MCF 10A (cell line): ENCODE data around the gene PRR22. TPM values are rescaled to one million over a fixed set of nuclear protein-coding genes. Genes with fewer than 3 reads are reported as not detected.

ENCODE experiments used
- BruUV-seq: library from RNA; stranded (reverse); fragments of 400-500 nt; replicated peaks from 2 replicates; lab custom pipeline; 2021; lab: Mats Ljungman, UMichigan
- CTCF ChIA-PET: fragments of 300-600 bp; sonication (Branson Sonifier 250); formaldehyde crosslinking; extraction: SDS; loops from one replicate; lab custom pipeline; 2021; ENCODE audit warnings: antibody characterized with exemption, inconsistent platforms; lab: Yijun Ruan, JAX
- POLR2A ChIA-PET: fragments of 300-600, 350-650 bp; sonication (Branson Sonifier 250); formaldehyde crosslinking; extraction: SDS; loops from one replicate; lab custom pipeline; 2020; ENCODE audit warnings: antibody characterized with exemption, inconsistent platforms; lab: Yijun Ruan, JAX
- DNase-seq: peaks from one replicate; pipeline ENCODE4 v3.0.0-alpha.2; 2018; ENCODE audit not compliant: unreplicated experiment
- H3K27ac Mint-ChIP-seq: one replicate; pipeline ENCODE4 v1.8.0; 2022; ENCODE audit warnings: mild to moderate bottlenecking, low read depth, mixed read lengths; ENCODE audit not compliant: unreplicated experiment
- H3K27me3 Mint-ChIP-seq: one replicate; pipeline ENCODE4 v1.8.0; 2022; ENCODE audit warnings: mixed read lengths; ENCODE audit not compliant: insufficient read depth, unreplicated experiment
- H3K36me3 Mint-ChIP-seq: one replicate; pipeline ENCODE4 v1.8.0; 2022; ENCODE audit warnings: mild to moderate bottlenecking, moderate library complexity, mixed read lengths; ENCODE audit not compliant: insufficient read depth, unreplicated experiment
- H3K4me1 Mint-ChIP-seq: one replicate; pipeline ENCODE4 v1.8.0; 2022; ENCODE audit warnings: mixed read lengths; ENCODE audit not compliant: insufficient read depth, unreplicated experiment
- H3K4me3 Mint-ChIP-seq: one replicate; pipeline ENCODE4 v1.8.0; 2022; ENCODE audit warnings: mild to moderate bottlenecking, moderate library complexity, mixed read lengths; ENCODE audit not compliant: unreplicated experiment
- H3K9me3 Mint-ChIP-seq: one replicate; pipeline ENCODE4 v1.8.0; 2022; ENCODE audit warnings: mixed read lengths; ENCODE audit not compliant: unreplicated experiment
- CTCF ChIP-seq: fragments of 200-600 bp; IDR thresholded peaks from one replicate; pipeline ENCODE4 v1.8.0; 2022; ENCODE audit warnings: antibody characterized with exemption, mild to moderate bottlenecking; ENCODE audit not compliant: unreplicated experiment
- intact Hi-C: fragments of 100-400 bp; cut with micrococcal nuclease; formaldehyde crosslinking; loops from 2 replicates; pipeline ENCODE4 v1.14.1; 2022
- total RNA-seq: library from RNA; stranded (reverse); gene quantifications from 2 replicates; pipeline ENCODE4 v1.2.3, GENCODE V29; 2022

The PRR22 gene
- total RNA-seq, 1 experiment from 2014 or later: 9.4 TPM

DNA sequence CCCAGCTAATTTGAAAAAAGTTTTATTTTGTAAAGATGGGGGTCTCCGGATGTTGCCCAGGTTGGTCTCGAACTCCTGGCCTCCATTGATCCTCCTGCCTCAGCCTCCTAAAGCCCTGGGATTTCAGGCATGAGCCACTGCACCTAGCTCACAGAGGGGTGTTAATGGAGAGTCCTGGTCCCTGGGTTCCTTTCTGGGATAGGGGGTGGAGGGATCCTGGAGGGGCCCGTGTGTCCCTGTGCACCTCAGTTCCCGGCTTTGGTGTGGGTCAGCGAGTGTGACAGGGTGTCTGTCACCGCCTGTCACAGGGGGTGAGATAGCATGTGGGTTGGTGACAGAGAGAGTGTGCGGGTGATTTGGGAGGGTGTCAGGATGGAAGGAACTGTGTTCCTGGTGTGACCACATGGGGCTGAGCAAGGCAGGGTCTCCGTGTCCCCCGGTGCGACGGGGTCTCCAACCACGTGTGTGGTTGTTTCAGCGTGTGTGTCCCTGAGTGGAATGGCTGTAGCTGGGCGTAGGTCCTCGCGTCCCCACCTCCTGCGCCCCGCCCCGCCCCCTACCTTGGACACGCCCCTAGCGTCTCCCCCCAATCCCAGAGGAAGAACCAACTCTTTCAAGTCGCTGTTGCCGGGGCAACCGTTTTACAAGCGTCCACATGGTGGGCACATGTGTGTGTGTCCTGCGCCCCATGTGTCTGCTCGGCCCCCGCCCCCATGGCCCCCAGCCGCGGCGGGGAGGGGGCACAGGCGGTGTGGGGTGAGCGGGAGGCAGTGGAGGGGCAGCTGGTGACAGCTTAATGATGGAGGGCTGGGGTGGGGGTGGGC lies 17.5 kb upstream of the PRR22 start:
- ChIA-PET POLR2A (no interaction called here), CTCF (interaction anchor here (0.6 to 1.0 kb wide), 3 partner anchors 11 to 101 kb away, joined by 3 read pairs; partner anchors contain the start of gene NDUFA11)
- Mint-ChIP-seq H3K4me1 (no peaks in the 10 kb centered on the region), H3K36me3 (peaks cover 4% of the 10 kb centered on the region), H3K9me3 (no peaks in the 10 kb centered on the region), H3K27me3 (no peaks in the 10 kb centered on the region), H3K27ac (no peak overlapping the region), H3K4me3 (no peak overlapping the region)
- BruUV-seq: no TSS peak
- intact Hi-C loops: loop anchor here (10.0 kb wide), 1 partner anchor 183 kb away; no protein-coding TSS in a partner anchor
- no peak for TF ChIP-seq CTCF
- no peak for DNase-seq

- POLR2A ChIA-PET: no interaction called here
- CTCF ChIA-PET: no interaction called here
- intact Hi-C loops: loop anchor here (10.0 kb wide), 1 partner anchor 184 kb away; no protein-coding TSS in a partner anchor
- Mint-ChIP-seq H3K9me3 (no peaks in the 10 kb centered on the region), H3K4me1 (no peaks in the 10 kb centered on the region), H3K27ac (no peak overlapping the region), H3K4me3 (no peak overlapping the region), H3K36me3 (no peaks in the 10 kb centered on the region), H3K27me3 (no peaks in the 10 kb centered on the region)
- no peak for TF ChIP-seq CTCF
- no peak for DNase-seq
- no TSS peak for BruUV-seq
Observed at GRCh38 chr19:5800361-5801270, 16.1 kb upstream of the PRR22 start.

- DNase-seq: no peak
- H3K9me3 Mint-ChIP-seq: no peaks in the 10 kb centered on the region
- H3K4me3 Mint-ChIP-seq: no peak overlapping the region
- BruUV-seq: no TSS peak
- no peaks in the 10 kb centered on the region for H3K27me3 Mint-ChIP-seq
- H3K4me1 Mint-ChIP-seq: no peaks in the 10 kb centered on the region
- POLR2A ChIA-PET: no interaction called here
- no peak for TF ChIP-seq CTCF
- no peaks in the 10 kb centered on the region for H3K36me3 Mint-ChIP-seq
- intact Hi-C loops: loop anchor here (10.0 kb wide), 2 partner anchors 105 to 185 kb away; partner anchors contain the start of gene RPL36
- H3K27ac Mint-ChIP-seq: no peak overlapping the region
- CTCF ChIA-PET: no interaction called here
Observed at GRCh38 chr19:5799247-5800241, 15.0 kb upstream of the PRR22 start.
